Amygdala (tissue), 56 donors: Measurements from ENCODE around the gene USP48.
"Not testable (repeated sequence)": the region's sequence is repeated elsewhere in the genome, so short reads cannot be mapped to it uniquely, and the experiment has no call there.

Experiments
- DNase-seq, 56 donors: peaks; one replicate each; lab custom pipeline; 2025; lab: John Stamatoyannopoulos, UW

The USP48 gene

GRCh38 chr1:21782868-21783678 is at the start of gene USP48:
TSS of gene USP48 (minus strand) at chr1:21783149. CDS start at chr1:21782957, 192 bp downstream.
- peak; percentile 54 to 98 (median 93) for DNase-seq

GRCh38 chr1:21831454-21831970 is 48.6 kb upstream of the USP48 start:
- no peak for DNase-seq

- DNase-seq, result no peak
Observed at GRCh38 chr1:21830792-21831453, 48.0 kb upstream of the USP48 start.

- DNase-seq, result no peak
Observed at GRCh38 chr1:21829294-21829693, 46.3 kb upstream of the USP48 start.

GRCh38 chr1:21828506-21829210 is 45.7 kb upstream of the USP48 start:
- DNase-seq, result no peak

- no peak for DNase-seq
Observed at GRCh38 chr1:21828075-21828474, 45.1 kb upstream of the USP48 start.

- no peak for DNase-seq
Observed at GRCh38 chr1:21827141-21827679, 44.3 kb upstream of the USP48 start.

- not testable (repeated sequence) for DNase-seq
Observed at GRCh38 chr1:21826694-21827093, 43.7 kb upstream of the USP48 start.

- no peak for DNase-seq
Observed at GRCh38 chr1:21825393-21825792, 42.4 kb upstream of the USP48 start.

- no peak for DNase-seq
Observed at GRCh38 chr1:21824926-21825325, 42.0 kb upstream of the USP48 start.

GRCh38 chr1:21823980-21824702 is 41.2 kb upstream of the USP48 start:
- DNase-seq, result no peak

GRCh38 chr1:21823206-21823979 is 40.4 kb upstream of the USP48 start:
- no peak for DNase-seq

GRCh38 chr1:21822349-21822748 is 39.4 kb upstream of the USP48 start:
- no peak for DNase-seq

- no peak for DNase-seq
Observed at GRCh38 chr1:21821385-21822019, 38.6 kb upstream of the USP48 start.

GRCh38 chr1:21820597-21821232 is 37.8 kb upstream of the USP48 start:
- no peak for DNase-seq

- DNase-seq, result no peak
Observed at GRCh38 chr1:21818656-21819055, 35.7 kb upstream of the USP48 start.

GRCh38 chr1:21816602-21817302 is 33.8 kb upstream of the USP48 start:
- DNase-seq, result no peak
